Measurements from ENCODE around the gene DLG5. TPM values are rescaled to one million over a fixed set of nuclear protein-coding genes. Genes with fewer than 3 reads are reported as not detected.

DLG5 gene
- total RNA-seq, 1 donor from 2014 or later = 64.5 TPM

DNA sequence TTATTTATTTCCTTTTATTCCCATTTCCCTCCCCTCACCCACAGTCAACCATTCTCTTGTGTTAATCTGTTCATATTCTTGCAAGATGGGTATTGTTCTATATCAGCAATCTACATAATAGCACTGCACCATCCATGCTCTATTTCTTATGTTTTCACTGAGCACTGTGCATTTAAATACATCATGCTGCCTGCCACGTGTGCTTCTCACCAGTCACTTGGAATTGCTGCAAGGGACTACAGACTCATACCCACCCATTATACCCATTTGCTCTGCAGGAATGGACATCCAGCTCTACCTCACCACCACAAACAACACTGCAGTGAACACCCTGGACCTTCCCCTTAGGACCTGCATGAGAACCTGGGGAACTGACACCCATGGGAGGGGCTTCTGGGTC, 20.8 kb downstream of the DLG5 start:
- DNase-seq (ENCODE audit: low spot score) = no peak
- peaks cover 4% of the 10 kb centered on the region for H3K27me3 Mint-ChIP-seq (ENCODE audit: unreplicated experiment)
- no peak overlapping the region for H3K4me3 Mint-ChIP-seq (ENCODE audit: unreplicated experiment)
- no peak overlapping the region for H3K27ac Mint-ChIP-seq (ENCODE audit: unreplicated experiment)
- H3K4me1 Mint-ChIP-seq (ENCODE audit: unreplicated experiment) = peaks cover 40% of the 10 kb centered on the region
- TF ChIP-seq, protein P1, sequence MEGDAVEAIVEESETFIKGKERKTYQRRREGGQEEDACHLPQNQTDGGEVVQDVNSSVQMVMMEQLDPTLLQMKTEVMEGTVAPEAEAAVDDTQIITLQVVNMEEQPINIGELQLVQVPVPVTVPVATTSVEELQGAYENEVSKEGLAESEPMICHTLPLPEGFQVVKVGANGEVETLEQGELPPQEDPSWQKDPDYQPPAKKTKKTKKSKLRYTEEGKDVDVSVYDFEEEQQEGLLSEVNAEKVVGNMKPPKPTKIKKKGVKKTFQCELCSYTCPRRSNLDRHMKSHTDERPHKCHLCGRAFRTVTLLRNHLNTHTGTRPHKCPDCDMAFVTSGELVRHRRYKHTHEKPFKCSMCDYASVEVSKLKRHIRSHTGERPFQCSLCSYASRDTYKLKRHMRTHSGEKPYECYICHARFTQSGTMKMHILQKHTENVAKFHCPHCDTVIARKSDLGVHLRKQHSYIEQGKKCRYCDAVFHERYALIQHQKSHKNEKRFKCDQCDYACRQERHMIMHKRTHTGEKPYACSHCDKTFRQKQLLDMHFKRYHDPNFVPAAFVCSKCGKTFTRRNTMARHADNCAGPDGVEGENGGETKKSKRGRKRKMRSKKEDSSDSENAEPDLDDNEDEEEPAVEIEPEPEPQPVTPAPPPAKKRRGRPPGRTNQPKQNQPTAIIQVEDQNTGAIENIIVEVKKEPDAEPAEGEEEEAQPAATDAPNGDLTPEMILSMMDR (IDR thresholded peaks at IDR 0.05; ENCODE audit: unreplicated experiment) = no peak
- H3K36me3 Mint-ChIP-seq (ENCODE audit: low read depth, unreplicated experiment) = no peaks in the 10 kb centered on the region
- no peaks in the 10 kb centered on the region for H3K9me3 Mint-ChIP-seq (ENCODE audit: unreplicated experiment)

DNA sequence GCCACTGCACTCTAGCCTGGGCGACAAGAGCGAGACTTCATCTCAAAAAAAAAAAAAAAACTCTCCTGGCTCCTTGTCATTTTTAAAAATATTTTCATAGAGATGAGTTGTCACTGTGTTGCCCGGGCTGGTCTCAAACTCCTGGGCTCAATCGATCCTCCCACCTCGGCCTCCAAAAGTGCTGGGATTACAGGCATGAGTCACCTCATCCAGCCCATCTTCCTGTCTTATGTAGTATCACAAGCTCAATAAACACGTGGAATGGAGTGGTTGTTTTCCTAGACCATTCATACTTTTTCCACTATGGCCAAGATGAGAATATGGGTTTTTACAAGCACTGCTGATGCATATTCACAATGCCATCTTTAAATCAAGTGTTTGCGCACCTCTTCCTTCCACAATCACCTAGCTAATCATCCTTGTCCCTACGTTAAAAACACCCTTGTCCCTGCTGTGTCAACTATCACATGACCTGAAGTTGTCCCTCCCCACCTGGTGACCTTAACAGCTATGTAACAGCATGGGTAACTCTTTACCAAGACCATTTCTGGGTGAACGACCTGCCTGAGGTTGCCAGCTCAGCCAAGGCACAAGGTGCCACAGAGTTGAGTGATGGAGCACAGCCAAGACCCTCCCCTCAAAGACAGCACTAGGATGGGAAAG, 21.3 kb downstream of the DLG5 start:
- Mint-ChIP-seq H3K27ac (ENCODE audit: unreplicated experiment) (no peak overlapping the region), H3K9me3 (ENCODE audit: unreplicated experiment) (no peaks in the 10 kb centered on the region), H3K4me3 (ENCODE audit: unreplicated experiment) (no peak overlapping the region), H3K36me3 (ENCODE audit: low read depth, unreplicated experiment) (no peaks in the 10 kb centered on the region), H3K27me3 (ENCODE audit: unreplicated experiment) (peaks cover 4% of the 10 kb centered on the region), H3K4me1 (ENCODE audit: unreplicated experiment) (peaks cover 36% of the 10 kb centered on the region)
- no peak for DNase-seq (ENCODE audit: low spot score)
- TF ChIP-seq, protein P1 (IDR thresholded peaks at IDR 0.05; ENCODE audit: unreplicated experiment) = no peak

DNA sequence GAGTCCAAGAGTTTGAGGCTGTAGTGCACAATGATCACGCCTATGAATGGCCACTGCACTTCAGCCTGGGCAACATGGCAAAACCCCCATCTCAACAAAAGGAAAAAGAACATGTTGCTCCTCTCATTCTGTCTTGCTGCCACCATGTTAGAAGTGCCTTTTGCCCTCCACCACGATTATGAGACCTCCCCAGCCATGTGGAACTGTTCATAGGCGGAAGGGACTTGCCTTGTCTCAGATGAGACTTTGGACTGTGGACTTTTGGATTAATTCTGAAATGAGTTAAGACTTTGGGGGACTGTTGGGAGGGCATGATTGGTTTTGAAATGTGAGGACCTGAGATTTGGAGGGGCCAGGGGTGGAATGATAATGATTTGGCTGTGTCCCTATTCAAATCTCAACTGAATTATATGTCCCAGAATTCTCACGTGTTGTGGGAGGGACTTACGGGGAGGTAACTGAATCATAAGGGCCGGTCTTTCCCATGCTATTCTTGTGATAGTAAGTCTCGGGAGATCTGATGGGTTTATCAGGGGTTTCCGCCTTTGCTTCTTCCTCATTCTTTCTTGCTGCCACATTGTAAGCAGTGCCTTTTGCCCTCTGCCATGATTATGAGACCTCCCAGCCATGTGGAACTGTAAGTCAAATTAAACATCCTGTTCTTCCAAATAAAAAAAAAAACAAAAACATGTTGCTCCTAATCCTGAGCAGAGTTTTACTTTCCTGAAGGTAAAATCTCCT, 22.3 kb downstream of the DLG5 start:
- peak overlapping the region; percentile 24 for H3K27ac Mint-ChIP-seq (ENCODE audit: unreplicated experiment)
- no peak for DNase-seq (ENCODE audit: low spot score)
- H3K36me3 Mint-ChIP-seq (ENCODE audit: low read depth, unreplicated experiment) = no peaks in the 10 kb centered on the region
- H3K4me3 Mint-ChIP-seq (ENCODE audit: unreplicated experiment) = no peak overlapping the region
- peaks cover 6% of the 10 kb centered on the region for H3K27me3 Mint-ChIP-seq (ENCODE audit: unreplicated experiment)
- TF ChIP-seq, protein P1 (IDR thresholded peaks at IDR 0.05; ENCODE audit: unreplicated experiment) = no peak
- peaks cover 37% of the 10 kb centered on the region for H3K4me1 Mint-ChIP-seq (ENCODE audit: unreplicated experiment)
- no peaks in the 10 kb centered on the region for H3K9me3 Mint-ChIP-seq (ENCODE audit: unreplicated experiment)

DNA sequence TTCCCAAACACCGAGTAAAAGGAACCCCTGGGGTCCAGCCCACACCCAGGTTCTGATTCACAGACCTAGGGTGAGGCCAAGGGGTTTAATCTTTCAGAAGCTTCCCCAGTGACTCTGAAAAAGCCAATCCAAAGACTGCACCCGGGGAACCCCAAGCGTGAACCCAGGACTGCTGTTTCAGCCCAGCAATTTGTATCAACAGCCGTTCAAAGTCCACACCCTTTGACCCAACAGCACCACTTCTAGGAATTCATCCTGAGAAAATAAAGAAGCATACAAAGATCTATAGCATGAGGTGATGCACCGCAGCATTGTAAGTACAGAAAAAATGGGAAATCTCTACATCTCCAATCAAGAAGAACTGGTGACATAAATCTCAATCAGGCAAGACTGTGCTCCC, 24.4 kb downstream of the DLG5 start:
- peaks cover 5% of the 10 kb centered on the region for H3K27me3 Mint-ChIP-seq (ENCODE audit: unreplicated experiment)
- no peaks in the 10 kb centered on the region for H3K9me3 Mint-ChIP-seq (ENCODE audit: unreplicated experiment)
- no peak for DNase-seq (ENCODE audit: low spot score)
- no peaks in the 10 kb centered on the region for H3K36me3 Mint-ChIP-seq (ENCODE audit: low read depth, unreplicated experiment)
- no peak overlapping the region for H3K27ac Mint-ChIP-seq (ENCODE audit: unreplicated experiment)
- H3K4me1 Mint-ChIP-seq (ENCODE audit: unreplicated experiment) = peaks cover 47% of the 10 kb centered on the region
- TF ChIP-seq, protein P1 (IDR thresholded peaks at IDR 0.05; ENCODE audit: unreplicated experiment) = no peak
- H3K4me3 Mint-ChIP-seq (ENCODE audit: unreplicated experiment) = no peak overlapping the region

DNA sequence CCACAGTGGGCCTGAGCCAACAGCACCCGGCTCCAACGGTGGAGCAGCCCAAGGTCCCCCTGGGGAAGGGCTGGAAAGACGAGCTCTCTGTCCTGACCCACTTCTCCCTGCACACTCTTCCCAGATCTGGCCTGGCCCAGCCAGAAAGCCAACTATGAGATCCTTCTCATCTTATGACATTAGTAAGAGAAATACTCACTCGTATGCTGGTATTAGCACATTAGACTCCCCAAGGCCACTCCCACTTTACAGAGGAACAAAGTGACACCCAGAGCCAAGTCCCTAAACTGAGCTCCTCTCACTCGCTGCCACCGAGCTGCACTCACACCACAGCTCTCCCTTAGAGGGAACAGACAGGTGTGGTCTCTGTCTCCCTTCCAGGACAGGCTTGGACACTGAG, 24.8 kb downstream of the DLG5 start:
- Mint-ChIP-seq H3K4me1 (ENCODE audit: unreplicated experiment) (peaks cover 47% of the 10 kb centered on the region), H3K27me3 (ENCODE audit: unreplicated experiment) (peaks cover 5% of the 10 kb centered on the region), H3K4me3 (ENCODE audit: unreplicated experiment) (no peak overlapping the region), H3K9me3 (ENCODE audit: unreplicated experiment) (no peaks in the 10 kb centered on the region), H3K27ac (ENCODE audit: unreplicated experiment) (no peak overlapping the region), H3K36me3 (ENCODE audit: low read depth, unreplicated experiment) (no peaks in the 10 kb centered on the region)
- DNase-seq (ENCODE audit: low spot score) = no peak
- TF ChIP-seq, protein P1 (IDR thresholded peaks at IDR 0.05; ENCODE audit: unreplicated experiment) = no peak

Data from endothelial cell (in vitro differentiated cells).